Osteocyte (in vitro differentiated cells): Measurements from ENCODE around the gene GNPTG. TPM values are rescaled to one million over a fixed set of nuclear protein-coding genes. Genes with fewer than 3 reads are reported as not detected.

Experiments
- DNase-seq: peaks from one replicate; pipeline ENCODE4 v3.0.0; 2021; ENCODE audit warnings: mixed read lengths; ENCODE audit not compliant: unreplicated experiment; ENCODE audit errors: extremely low spot score
- H3K27ac Mint-ChIP-seq: one replicate; pipeline ENCODE4 v1.8.0; 2021; ENCODE audit warnings: mild to moderate bottlenecking, mixed read lengths; ENCODE audit not compliant: unreplicated experiment
- H3K27me3 Mint-ChIP-seq: one replicate; pipeline ENCODE4 v1.8.0; 2021; ENCODE audit warnings: mixed read lengths; ENCODE audit not compliant: unreplicated experiment
- H3K36me3 Mint-ChIP-seq: one replicate; pipeline ENCODE4 v1.8.0; 2021; ENCODE audit warnings: mixed read lengths; ENCODE audit not compliant: unreplicated experiment
- H3K4me1 Mint-ChIP-seq: one replicate; pipeline ENCODE4 v1.8.0; 2021; ENCODE audit warnings: mixed read lengths; ENCODE audit not compliant: unreplicated experiment
- H3K4me3 Mint-ChIP-seq: one replicate; pipeline ENCODE4 v1.8.0; 2021; ENCODE audit warnings: mild to moderate bottlenecking, moderate library complexity, mixed read lengths; ENCODE audit not compliant: unreplicated experiment
- H3K9me3 Mint-ChIP-seq: one replicate; pipeline ENCODE4 v1.8.0; 2021; ENCODE audit warnings: mixed read lengths; ENCODE audit not compliant: unreplicated experiment
- total RNA-seq: library from RNA; stranded (reverse); gene quantifications from 2 replicates; pipeline ENCODE4 v1.2.1, GENCODE V29; 2021
- TF ChIP-seq, protein P1 (sequence below): fragments of 200-600 bp; sonication (generic); IDR thresholded peaks from 2 replicates; pipeline ENCODE4 v1.5.0; 2021; ENCODE audit warnings: antibody characterized with exemption, mild to moderate bottlenecking, moderate library complexity

The GNPTG gene
- total RNA-seq, 1 donor from 2014 or later, result 94.3 TPM

DNA sequence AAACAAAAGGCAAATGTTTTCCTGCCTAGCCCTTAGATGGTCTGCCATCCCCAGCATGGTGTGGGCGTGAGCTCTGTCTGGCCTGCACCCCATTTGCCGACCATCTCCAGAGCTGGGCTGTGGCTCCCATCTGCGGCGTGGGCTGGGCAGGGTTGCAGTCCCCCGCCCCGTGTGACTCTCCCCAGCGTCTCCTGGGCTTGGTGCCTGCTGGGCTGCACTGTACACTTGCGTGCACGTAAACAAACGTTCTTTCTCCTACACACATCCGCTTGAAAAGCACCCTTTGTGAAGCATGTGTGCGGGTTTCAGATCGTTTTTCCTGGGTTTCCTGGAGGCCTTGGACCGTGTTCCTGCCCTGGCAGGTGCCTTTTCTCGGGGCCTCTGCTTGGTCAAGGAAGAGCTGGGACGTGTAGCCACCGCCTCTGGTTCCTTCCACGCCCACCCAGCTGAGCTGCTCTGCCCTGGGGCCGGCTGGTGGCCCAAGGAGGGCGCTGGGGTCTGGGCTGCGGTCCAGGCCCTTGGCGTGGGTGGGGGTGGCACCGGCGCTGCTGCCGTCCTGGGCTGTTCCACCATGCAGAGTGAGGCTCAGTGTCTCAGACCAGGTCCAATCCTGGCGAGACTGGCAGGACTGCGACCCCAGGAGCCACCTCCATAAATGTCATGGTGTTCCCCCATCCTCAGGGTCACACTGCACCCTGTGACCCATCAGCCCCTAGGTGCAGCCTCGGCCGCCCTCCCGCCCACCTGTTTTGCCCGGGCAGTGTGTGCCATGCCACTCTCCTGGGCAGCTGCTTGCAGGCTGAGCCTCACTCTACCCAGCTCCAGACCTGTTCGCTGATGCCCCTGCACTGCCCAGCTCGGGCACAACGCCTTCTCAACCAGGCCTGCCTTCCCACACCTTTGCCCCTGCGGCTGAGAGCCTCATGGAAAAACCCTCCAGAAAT, 28.2 kb upstream of the GNPTG start:
- H3K27ac Mint-ChIP-seq, result no peak overlapping the region
- H3K27me3 Mint-ChIP-seq, result no peaks in the 10 kb centered on the region
- no peak for DNase-seq
- no peaks in the 10 kb centered on the region for H3K4me1 Mint-ChIP-seq
- no peaks in the 10 kb centered on the region for H3K9me3 Mint-ChIP-seq
- peaks cover 24% of the 10 kb centered on the region for H3K36me3 Mint-ChIP-seq
- TF ChIP-seq, protein P1, sequence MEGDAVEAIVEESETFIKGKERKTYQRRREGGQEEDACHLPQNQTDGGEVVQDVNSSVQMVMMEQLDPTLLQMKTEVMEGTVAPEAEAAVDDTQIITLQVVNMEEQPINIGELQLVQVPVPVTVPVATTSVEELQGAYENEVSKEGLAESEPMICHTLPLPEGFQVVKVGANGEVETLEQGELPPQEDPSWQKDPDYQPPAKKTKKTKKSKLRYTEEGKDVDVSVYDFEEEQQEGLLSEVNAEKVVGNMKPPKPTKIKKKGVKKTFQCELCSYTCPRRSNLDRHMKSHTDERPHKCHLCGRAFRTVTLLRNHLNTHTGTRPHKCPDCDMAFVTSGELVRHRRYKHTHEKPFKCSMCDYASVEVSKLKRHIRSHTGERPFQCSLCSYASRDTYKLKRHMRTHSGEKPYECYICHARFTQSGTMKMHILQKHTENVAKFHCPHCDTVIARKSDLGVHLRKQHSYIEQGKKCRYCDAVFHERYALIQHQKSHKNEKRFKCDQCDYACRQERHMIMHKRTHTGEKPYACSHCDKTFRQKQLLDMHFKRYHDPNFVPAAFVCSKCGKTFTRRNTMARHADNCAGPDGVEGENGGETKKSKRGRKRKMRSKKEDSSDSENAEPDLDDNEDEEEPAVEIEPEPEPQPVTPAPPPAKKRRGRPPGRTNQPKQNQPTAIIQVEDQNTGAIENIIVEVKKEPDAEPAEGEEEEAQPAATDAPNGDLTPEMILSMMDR, result no peak
- no peak overlapping the region for H3K4me3 Mint-ChIP-seq

DNA sequence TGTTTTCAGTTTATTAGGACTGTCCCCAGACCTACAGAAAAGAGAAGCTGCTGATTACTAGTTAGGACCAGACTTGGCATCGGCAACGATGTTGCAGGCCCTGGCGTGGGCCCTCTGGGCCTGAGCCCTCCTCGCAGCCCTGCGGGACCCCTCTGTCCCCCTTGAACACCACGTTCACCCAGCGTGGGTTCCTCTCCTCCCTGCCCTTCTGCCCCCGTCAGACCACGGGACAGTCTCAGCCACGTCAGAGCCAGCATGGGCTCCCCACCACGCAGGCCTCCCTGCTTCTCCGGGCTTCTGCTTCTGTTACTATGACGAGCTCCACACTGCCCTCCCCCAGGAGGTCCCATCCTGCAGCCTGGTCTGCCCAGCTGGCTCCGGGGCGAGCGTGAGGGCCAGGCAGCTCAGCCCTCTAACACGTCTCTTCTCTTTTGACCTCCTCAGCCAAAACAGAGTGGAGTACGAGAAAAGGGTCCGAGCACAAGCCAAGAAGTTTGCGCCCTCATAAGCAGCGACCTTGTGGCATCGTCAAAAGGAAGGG, 27.4 kb upstream of the GNPTG start:
- Mint-ChIP-seq H3K9me3 (no peaks in the 10 kb centered on the region), H3K27me3 (no peaks in the 10 kb centered on the region), H3K27ac (no peak overlapping the region), H3K36me3 (peaks cover 19% of the 10 kb centered on the region), H3K4me1 (no peaks in the 10 kb centered on the region), H3K4me3 (no peak overlapping the region)
- TF ChIP-seq, protein P1, result no peak
- DNase-seq, result no peak

DNA sequence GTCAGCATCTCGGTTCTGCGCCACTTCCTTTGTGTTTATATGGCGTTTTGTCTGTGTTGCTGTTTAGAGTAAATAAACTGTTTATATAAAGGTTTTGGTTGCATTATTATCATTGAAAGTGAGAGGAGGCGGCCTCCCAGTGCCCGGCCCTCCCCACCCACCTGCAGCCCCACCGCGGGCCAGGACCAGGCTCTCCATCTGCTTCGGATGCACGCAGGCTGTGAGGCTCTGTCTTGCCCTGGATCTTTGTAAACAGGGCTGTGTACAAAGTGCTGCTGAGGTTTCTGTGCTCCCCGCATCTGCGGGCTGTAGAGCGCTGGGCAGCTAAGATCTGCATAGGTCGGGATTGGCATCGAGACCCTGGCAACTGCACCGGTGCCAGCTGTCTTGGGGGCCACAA, 26.5 kb upstream of the GNPTG start:
- Mint-ChIP-seq H3K9me3 (no peaks in the 10 kb centered on the region), H3K27ac (no peak overlapping the region), H3K4me3 (no peak overlapping the region), H3K36me3 (peaks cover 10% of the 10 kb centered on the region), H3K4me1 (no peaks in the 10 kb centered on the region), H3K27me3 (no peaks in the 10 kb centered on the region)
- DNase-seq, result no peak
- TF ChIP-seq, protein P1, result no peak

DNA sequence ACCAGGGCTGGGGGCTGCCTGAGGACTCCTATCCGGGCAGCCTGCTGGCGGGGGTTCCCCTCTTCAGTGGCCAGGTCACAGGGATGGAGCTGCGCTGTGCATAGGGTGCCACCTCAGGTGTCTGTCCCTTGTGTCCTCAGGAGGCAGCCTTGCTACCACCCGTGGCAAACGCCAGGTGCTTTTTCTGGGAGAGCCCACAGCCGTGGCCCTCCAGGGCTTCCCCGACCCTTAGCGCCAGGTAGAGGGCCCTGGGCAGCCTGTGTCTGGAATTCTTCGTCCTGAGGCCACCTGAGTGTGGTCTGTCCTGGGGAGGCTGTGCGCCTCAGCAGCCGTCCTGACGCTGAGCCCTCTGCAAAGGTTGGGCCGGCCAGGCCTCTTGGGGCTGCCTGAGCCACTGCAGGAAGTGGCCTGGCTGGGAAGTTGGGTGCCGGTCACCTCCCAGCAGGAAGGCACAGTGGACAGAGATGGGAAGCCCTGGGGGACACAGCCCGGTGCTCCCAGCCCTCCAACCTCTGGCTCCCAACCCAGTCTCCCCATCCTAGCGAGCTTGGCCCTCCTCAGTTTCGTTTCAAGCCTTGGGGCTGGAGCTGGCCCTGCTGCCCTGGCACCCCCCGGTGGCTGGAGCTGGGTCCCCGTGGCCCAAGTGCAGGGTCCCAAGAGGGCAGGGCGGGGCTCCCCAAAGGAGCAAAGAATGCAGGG, 25.9 kb upstream of the GNPTG start:
- DNase-seq, result no peak
- Mint-ChIP-seq H3K4me3 (no peak overlapping the region), H3K27ac (no peak overlapping the region), H3K36me3 (peaks cover 9% of the 10 kb centered on the region), H3K27me3 (no peaks in the 10 kb centered on the region), H3K4me1 (no peaks in the 10 kb centered on the region), H3K9me3 (no peaks in the 10 kb centered on the region)
- TF ChIP-seq, protein P1, result no peak

DNA sequence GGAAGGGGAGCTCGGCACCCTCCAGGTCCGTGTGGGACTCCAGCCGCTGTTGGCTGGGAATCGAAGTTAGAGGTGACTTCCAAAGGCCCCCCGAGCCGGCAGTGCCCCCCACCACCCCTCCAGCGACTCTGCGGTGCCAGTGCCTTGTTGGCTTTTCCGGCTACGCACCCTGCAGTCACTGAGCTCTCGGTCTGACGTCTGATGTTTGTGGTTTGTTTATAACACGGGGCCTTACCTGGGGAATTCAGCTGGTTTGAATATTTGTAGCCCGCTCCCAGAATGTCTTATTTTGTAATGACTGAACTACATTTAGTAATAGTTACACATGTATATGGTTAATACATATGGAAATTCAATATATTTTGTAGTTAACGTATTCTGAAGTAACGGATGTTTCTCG, 25.3 kb upstream of the GNPTG start:
- H3K27ac Mint-ChIP-seq, result no peak overlapping the region
- H3K4me3 Mint-ChIP-seq, result no peak overlapping the region
- TF ChIP-seq, protein P1, result no peak
- DNase-seq, result no peak
- H3K36me3 Mint-ChIP-seq, result peaks cover 9% of the 10 kb centered on the region
- no peaks in the 10 kb centered on the region for H3K9me3 Mint-ChIP-seq
- peaks cover 2% of the 10 kb centered on the region for H3K4me1 Mint-ChIP-seq
- peaks cover 2% of the 10 kb centered on the region for H3K27me3 Mint-ChIP-seq
